Neural cell (in vitro differentiated cells): ENCODE data around the gene NGF.

Source experiments
- EZH2 ChIP-seq: fragments of 200-600, 300-800 bp; shearing (Covaris generic), sonication (generic); IDR thresholded peaks from 2 replicates; pipeline ENCODE4 v1.6.1; 2014; ENCODE audit warnings: antibody characterized with exemption, low read length, borderline replicate concordance, mild to moderate bottlenecking; ENCODE audit not compliant: insufficient read depth, poor library complexity, severe bottlenecking
- SMC3 ChIP-seq: fragments of 450-650 bp; conservative IDR thresholded peaks from 2 replicates; pipeline ENCODE4 v1.6.1; 2014; ENCODE audit warnings: antibody characterized with exemption, mild to moderate bottlenecking, moderate library complexity; ENCODE audit not compliant: poor library complexity
- TAF1 ChIP-seq: IDR thresholded peaks from 2 replicates; pipeline ENCODE4 v1.6.1; 2012; ENCODE audit warnings: low read depth
- TF ChIP-seq, protein P1 (sequence below): fragments of 450-650 bp; IDR thresholded peaks from 2 replicates; pipeline ENCODE4 v1.5.1; 2014; ENCODE audit warnings: antibody characterized with exemption, mild to moderate bottlenecking, moderate library complexity; ENCODE audit not compliant: poor library complexity, severe bottlenecking

DNA sequence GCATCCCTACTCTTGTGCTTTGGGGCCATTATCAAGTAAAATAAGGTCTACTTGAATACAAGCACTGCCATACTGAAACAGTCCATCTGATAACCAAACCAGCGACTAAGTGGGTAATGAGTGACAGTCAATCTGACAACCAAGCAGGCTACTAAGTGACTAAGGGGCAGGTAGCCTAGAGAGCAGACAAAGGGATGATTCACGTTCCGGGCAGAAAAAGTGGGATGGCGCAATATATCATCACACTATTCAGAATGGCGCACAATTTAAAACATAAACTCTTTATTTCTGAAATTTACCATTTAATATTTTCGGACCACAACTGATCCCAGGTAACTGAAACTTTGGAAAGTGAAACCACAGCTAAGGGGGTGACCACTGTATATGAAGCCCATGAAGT, 17.7 kb downstream of the NGF start:
- TF ChIP-seq, protein P1, sequence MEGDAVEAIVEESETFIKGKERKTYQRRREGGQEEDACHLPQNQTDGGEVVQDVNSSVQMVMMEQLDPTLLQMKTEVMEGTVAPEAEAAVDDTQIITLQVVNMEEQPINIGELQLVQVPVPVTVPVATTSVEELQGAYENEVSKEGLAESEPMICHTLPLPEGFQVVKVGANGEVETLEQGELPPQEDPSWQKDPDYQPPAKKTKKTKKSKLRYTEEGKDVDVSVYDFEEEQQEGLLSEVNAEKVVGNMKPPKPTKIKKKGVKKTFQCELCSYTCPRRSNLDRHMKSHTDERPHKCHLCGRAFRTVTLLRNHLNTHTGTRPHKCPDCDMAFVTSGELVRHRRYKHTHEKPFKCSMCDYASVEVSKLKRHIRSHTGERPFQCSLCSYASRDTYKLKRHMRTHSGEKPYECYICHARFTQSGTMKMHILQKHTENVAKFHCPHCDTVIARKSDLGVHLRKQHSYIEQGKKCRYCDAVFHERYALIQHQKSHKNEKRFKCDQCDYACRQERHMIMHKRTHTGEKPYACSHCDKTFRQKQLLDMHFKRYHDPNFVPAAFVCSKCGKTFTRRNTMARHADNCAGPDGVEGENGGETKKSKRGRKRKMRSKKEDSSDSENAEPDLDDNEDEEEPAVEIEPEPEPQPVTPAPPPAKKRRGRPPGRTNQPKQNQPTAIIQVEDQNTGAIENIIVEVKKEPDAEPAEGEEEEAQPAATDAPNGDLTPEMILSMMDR, result no peak
- no peak for TF ChIP-seq SMC3
- TF ChIP-seq TAF1, result no peak
- TF ChIP-seq EZH2, result no peak
